GM23338 (cell line): ENCODE measurements around the gene SLC39A7. TPM values are rescaled to one million over a fixed set of nuclear protein-coding genes. Genes with fewer than 3 reads are reported as not detected.

Experiments
- ATAC-seq: fragments of 200-7000 bp; cut with Tn5 transposase; 3 replicates; pipeline ENCODE4 v1.9.1; 2020
- DNase-seq: peaks from one replicate; pipeline ENCODE4 v3.0.0-alpha.2; 2015; ENCODE audit warnings: low spot score
- H2AFZ ChIP-seq: fragments of 200-600 bp; sonication (generic); 2 replicates; pipeline ENCODE4 v1.8.0; 2016; ENCODE audit warnings: antibody characterized with exemption, mild to moderate bottlenecking, moderate library complexity
- H3F3A ChIP-seq: fragments of 200-600 bp; sonication (generic); replicated peaks from 2 replicates; pipeline ENCODE4 v1.8.0; 2017; ENCODE audit warnings: antibody characterized with exemption, mixed run types, low read depth
- H3K27ac ChIP-seq: fragments of 200-600 bp; sonication (generic); 2 replicates; pipeline ENCODE4 v1.6.1; 2016; ENCODE audit warnings: low read depth
- H3K27me3 ChIP-seq: fragments of 200-600 bp; sonication (generic); 2 replicates; pipeline ENCODE4 v1.8.0; 2016; ENCODE audit warnings: mild to moderate bottlenecking, mixed run types, moderate library complexity; ENCODE audit not compliant: insufficient read depth
- H3K36me3 ChIP-seq: fragments of 200-600 bp; sonication (generic); 2 replicates; pipeline ENCODE4 v1.8.0; 2016; ENCODE audit warnings: mild to moderate bottlenecking; ENCODE audit not compliant: insufficient read depth
- H3K4me1 ChIP-seq: fragments of 200-600 bp; sonication (generic); 2 replicates; pipeline ENCODE4 v1.8.0; 2016; ENCODE audit warnings: mild to moderate bottlenecking, moderate library complexity; ENCODE audit not compliant: insufficient read depth
- H3K4me2 ChIP-seq: fragments of 200-600 bp; sonication (generic); 2 replicates; pipeline ENCODE4 v1.7.1; 2017; ENCODE audit warnings: mixed run types
- H3K4me3 ChIP-seq: fragments of 200-600 bp; sonication (generic); 2 replicates; pipeline ENCODE4 v1.6.1; 2016; ENCODE audit warnings: mixed run types
- H3K79me2 ChIP-seq: fragments of 200-600 bp; sonication (generic); replicated peaks from 2 replicates; pipeline ENCODE4 v1.8.0; 2017; ENCODE audit warnings: mild to moderate bottlenecking; ENCODE audit not compliant: insufficient read depth
- H3K9me2 ChIP-seq: fragments of 200-600 bp; sonication (generic); 2 replicates; pipeline ENCODE4 v1.8.0; 2017; ENCODE audit not compliant: insufficient read depth
- H4K20me1 ChIP-seq: fragments of 200-600 bp; sonication (generic); replicated peaks from 2 replicates; pipeline ENCODE4 v1.8.0; 2017; ENCODE audit warnings: mild to moderate bottlenecking; ENCODE audit not compliant: insufficient read depth
- H3K27ac Mint-ChIP-seq: 2 replicates; pipeline ENCODE4 v1.8.0; 2020; ENCODE audit warnings: inconsistent platforms, mild to moderate bottlenecking, moderate library complexity, mixed read lengths
- H3K27me3 Mint-ChIP-seq: 3 replicates; pipeline ENCODE4 v1.8.0; 2022; ENCODE audit warnings: low read depth, mild to moderate bottlenecking, moderate library complexity, mixed read lengths, inconsistent platforms; ENCODE audit not compliant: insufficient read depth, poor library complexity
- H3K36me3 Mint-ChIP-seq: 3 replicates; pipeline ENCODE4 v1.8.0; 2021; ENCODE audit warnings: low read depth, mild to moderate bottlenecking, inconsistent platforms, moderate library complexity, mixed read lengths
- H3K4me1 Mint-ChIP-seq: 3 replicates; pipeline ENCODE4 v1.8.0; 2020; ENCODE audit warnings: mild to moderate bottlenecking, inconsistent platforms, mixed read lengths
- H3K4me3 Mint-ChIP-seq: 3 replicates; pipeline ENCODE4 v1.8.0; 2021; ENCODE audit warnings: moderate library complexity, mild to moderate bottlenecking, inconsistent platforms, mixed read lengths
- H3K9me3 Mint-ChIP-seq: 3 replicates; pipeline ENCODE4 v1.8.0; 2020; ENCODE audit warnings: moderate library complexity, mild to moderate bottlenecking, inconsistent platforms, mixed read lengths
- CREB1 ChIP-seq: fragments of 250-450 bp; sonication (Bioruptor Pico); IDR thresholded peaks from 2 replicates; pipeline ENCODE4 v1.5.0; 2020; ENCODE audit warnings: low read depth, mild to moderate bottlenecking, moderate library complexity
- EZH2 ChIP-seq: fragments of 200-600 bp; sonication (generic); IDR thresholded peaks from one replicate; pipeline ENCODE4 v1.8.0; 2017; ENCODE audit warnings: antibody characterized with exemption, mild to moderate bottlenecking, low read depth; ENCODE audit not compliant: unreplicated experiment
- EZH2phosphoT487 ChIP-seq: fragments of 200-600 bp; sonication (generic); IDR thresholded peaks from one replicate; pipeline ENCODE4 v1.8.1; 2018; ENCODE audit warnings: antibody characterized with exemption; ENCODE audit not compliant: unreplicated experiment
- JUNB ChIP-seq: IDR thresholded peaks from one replicate; pipeline ENCODE4 v1.6.1; 2016; ENCODE audit warnings: antibody characterized with exemption; ENCODE audit not compliant: unreplicated experiment
- NANOG ChIP-seq: IDR thresholded peaks from 2 replicates; pipeline ENCODE4 v1.6.1; 2016; ENCODE audit warnings: antibody characterized with exemption, borderline replicate concordance
- POLR2AphosphoS5 ChIP-seq: IDR thresholded peaks from 2 replicates; pipeline ENCODE4 v1.6.1; 2016; ENCODE audit warnings: antibody characterized with exemption, low read depth
- REST ChIP-seq: IDR thresholded peaks from one replicate; pipeline ENCODE4 v1.6.1; 2018; ENCODE audit warnings: antibody characterized with exemption; ENCODE audit not compliant: unreplicated experiment
- STAT1 ChIP-seq: IDR thresholded peaks from one replicate; pipeline ENCODE4 v1.6.1; 2016; ENCODE audit warnings: antibody characterized with exemption; ENCODE audit not compliant: unreplicated experiment
- ZNF114 ChIP-seq: fragments of 250-450 bp; sonication (Bioruptor Pico); IDR thresholded peaks from 2 replicates; pipeline ENCODE4 v1.5.0; 2020; ENCODE audit warnings: mild to moderate bottlenecking, moderate library complexity
- ZNF331 ChIP-seq: fragments of 250-450 bp; sonication (Bioruptor Pico); IDR thresholded peaks from 2 replicates; pipeline ENCODE4 v1.5.0; 2020; ENCODE audit warnings: low read depth, mild to moderate bottlenecking, moderate library complexity
- ZNF462 ChIP-seq: fragments of 250-450 bp; sonication (Bioruptor Pico); IDR thresholded peaks from 2 replicates; pipeline ENCODE4 v1.5.0; 2020; ENCODE audit warnings: mild to moderate bottlenecking, moderate library complexity
- polyA plus RNA-seq: library from polyadenylated mRNA; unstranded; fragments of >200 nt; fragmentation: Nextera tagmentation; extraction: Ambion mirVana; gene quantifications from 2 replicates; pipeline ENCODE4 v1.2.1, GENCODE V29; 2016
- total RNA-seq: library from RNA; depleted of rRNA; stranded (reverse); fragments of >200 nt; shearing (Covaris generic); gene quantifications from 2 replicates; pipeline ENCODE4 v1.2.3, GENCODE V29; 2014
- TF ChIP-seq, protein P1 (sequence below), 2 experiments: fragments of 200-600 bp in 1 of 2; sonication (generic) in 1 of 2; conservative IDR thresholded peaks; 2 replicates each; pipeline versions ENCODE4 v1.5.1 to v1.6.1; 2016 to 2017; ENCODE audit warnings: antibody characterized with exemption in 2 of 2, low read depth in 2 of 2, mild to moderate bottlenecking in 2 of 2, moderate library complexity in 1 of 2
- TF ChIP-seq, protein P2 (sequence below): IDR thresholded peaks from 2 replicates; pipeline ENCODE4 v1.6.1; 2016; ENCODE audit warnings: antibody characterized with exemption

Gene SLC39A7
- total and polyA plus RNA-seq, 2 experiments from 2014 or later = 9.0 to 75.9 TPM

DNA sequence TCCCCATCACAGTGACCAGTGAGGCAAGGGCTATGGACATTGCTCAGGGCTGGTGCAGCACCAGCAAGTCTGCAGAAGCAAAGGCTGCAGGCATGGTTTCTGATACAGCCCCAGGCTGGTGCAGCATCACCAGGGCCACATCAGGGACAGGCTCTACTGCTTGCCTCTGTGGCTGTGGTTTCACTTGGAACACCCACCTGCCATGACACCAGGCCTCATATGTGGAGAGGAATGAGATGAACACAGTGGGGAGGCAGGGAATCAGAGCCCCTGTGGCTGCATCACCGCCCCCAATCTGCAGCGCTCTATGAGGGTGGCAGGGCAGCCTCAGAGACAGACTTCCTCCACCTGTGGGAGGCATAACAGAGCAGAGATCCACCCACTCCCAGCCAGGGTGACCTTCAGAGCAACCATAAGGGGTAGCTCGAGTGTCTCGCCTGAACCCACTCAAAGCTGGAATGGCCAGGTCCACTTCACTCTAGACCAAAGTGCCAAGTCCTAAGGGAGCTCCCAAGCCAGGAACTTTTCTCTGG, 15.5 kb downstream of the SLC39A7 start:
- Histone ChIP-seq H3K4me2 (no peak overlapping the region), H3K36me3 (no peaks in the 10 kb centered on the region), H3K79me2 (no peaks in the 10 kb centered on the region), H3K4me3 (no peak overlapping the region), H3K4me1 (peaks cover 32% of the 10 kb centered on the region), H4K20me1 (peaks cover 10% of the 10 kb centered on the region), H3F3A (peaks cover 7% of the 10 kb centered on the region; the same call in 1 of the 2 replicates), H3K27me3 (peaks cover 99% of the 10 kb centered on the region), H3K27ac (no peak overlapping the region), H2AFZ (no peak overlapping the region), H3K9me2 (no peaks in the 10 kb centered on the region)
- no peaks in the 10 kb centered on the region; the same call in 1 of the 3 replicates for H3K36me3 Mint-ChIP-seq
- peaks cover 3% of the 10 kb centered on the region; the same call in 1 of the 3 replicates for H3K9me3 Mint-ChIP-seq
- H3K4me1 Mint-ChIP-seq = peaks cover 31% of the 10 kb centered on the region
- H3K27ac Mint-ChIP-seq = no peak overlapping the region
- ATAC-seq (no peak), DNase-seq (no peak)
- H3K27me3 Mint-ChIP-seq = peaks cover 78% of the 10 kb centered on the region
- H3K4me3 Mint-ChIP-seq = no peak overlapping the region
- no peak for TF ChIP-seq JUNB
- TF ChIP-seq ZNF331 = no peak
- no peak for TF ChIP-seq STAT1
- TF ChIP-seq EZH2 = no peak
- no peak for TF ChIP-seq POLR2AphosphoS5
- TF ChIP-seq CREB1 (CRISPR knock-in tag) = no peak
- TF ChIP-seq, protein P1, sequence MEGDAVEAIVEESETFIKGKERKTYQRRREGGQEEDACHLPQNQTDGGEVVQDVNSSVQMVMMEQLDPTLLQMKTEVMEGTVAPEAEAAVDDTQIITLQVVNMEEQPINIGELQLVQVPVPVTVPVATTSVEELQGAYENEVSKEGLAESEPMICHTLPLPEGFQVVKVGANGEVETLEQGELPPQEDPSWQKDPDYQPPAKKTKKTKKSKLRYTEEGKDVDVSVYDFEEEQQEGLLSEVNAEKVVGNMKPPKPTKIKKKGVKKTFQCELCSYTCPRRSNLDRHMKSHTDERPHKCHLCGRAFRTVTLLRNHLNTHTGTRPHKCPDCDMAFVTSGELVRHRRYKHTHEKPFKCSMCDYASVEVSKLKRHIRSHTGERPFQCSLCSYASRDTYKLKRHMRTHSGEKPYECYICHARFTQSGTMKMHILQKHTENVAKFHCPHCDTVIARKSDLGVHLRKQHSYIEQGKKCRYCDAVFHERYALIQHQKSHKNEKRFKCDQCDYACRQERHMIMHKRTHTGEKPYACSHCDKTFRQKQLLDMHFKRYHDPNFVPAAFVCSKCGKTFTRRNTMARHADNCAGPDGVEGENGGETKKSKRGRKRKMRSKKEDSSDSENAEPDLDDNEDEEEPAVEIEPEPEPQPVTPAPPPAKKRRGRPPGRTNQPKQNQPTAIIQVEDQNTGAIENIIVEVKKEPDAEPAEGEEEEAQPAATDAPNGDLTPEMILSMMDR (conservative IDR thresholded peaks at IDR 0.05; ENCODE audit: low read depth in 2 of 2) = no peak
- no peak for TF ChIP-seq EZH2phosphoT487
- TF ChIP-seq NANOG = no peak
- TF ChIP-seq ZNF462 = no peak
- TF ChIP-seq REST = no peak
- TF ChIP-seq, protein P2, sequence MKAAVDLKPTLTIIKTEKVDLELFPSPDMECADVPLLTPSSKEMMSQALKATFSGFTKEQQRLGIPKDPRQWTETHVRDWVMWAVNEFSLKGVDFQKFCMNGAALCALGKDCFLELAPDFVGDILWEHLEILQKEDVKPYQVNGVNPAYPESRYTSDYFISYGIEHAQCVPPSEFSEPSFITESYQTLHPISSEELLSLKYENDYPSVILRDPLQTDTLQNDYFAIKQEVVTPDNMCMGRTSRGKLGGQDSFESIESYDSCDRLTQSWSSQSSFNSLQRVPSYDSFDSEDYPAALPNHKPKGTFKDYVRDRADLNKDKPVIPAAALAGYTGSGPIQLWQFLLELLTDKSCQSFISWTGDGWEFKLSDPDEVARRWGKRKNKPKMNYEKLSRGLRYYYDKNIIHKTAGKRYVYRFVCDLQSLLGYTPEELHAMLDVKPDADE = no peak
- no peak for TF ChIP-seq ZNF114 (CRISPR knock-in tag)
